ENCODE measurements around the gene DCUN1D2.

DCUN1D2 gene

DNA sequence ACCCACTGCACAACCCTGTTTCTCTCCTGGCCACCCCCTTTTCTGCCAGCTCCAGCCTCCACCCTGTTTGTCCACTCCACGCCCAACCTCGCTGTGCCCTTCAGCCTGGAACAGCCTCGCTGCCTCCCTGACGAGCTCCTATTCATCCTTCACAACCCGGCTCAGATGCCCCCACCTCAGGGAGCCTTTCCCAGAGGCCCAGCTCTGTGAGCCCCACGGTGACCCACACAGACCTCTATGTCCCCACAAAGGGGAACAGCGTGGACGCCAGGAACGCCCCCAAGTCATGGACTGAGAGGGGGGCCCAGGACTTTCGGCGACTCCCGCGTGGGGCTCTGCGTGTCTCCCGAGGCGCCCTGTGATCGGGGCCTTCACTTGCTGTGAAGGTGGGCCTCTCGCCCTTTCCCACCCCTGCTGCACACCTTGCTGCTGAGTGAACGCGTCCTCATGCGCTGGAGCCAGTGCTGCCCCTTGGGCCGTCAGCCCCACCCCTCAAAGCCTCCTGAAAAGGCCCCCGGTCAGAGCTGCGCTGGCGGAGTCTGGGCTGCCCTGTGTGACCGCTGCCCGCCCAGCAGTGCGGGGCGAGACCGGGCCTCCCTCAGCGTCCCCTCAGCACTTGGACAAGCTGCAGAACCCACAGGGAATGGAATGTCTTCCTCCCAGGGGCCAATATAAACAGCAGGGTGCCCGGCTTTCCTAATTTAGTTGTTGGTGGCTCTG is 77.2 kb downstream of the DCUN1D2 start:
- TF ChIP-seq, protein P1, sequence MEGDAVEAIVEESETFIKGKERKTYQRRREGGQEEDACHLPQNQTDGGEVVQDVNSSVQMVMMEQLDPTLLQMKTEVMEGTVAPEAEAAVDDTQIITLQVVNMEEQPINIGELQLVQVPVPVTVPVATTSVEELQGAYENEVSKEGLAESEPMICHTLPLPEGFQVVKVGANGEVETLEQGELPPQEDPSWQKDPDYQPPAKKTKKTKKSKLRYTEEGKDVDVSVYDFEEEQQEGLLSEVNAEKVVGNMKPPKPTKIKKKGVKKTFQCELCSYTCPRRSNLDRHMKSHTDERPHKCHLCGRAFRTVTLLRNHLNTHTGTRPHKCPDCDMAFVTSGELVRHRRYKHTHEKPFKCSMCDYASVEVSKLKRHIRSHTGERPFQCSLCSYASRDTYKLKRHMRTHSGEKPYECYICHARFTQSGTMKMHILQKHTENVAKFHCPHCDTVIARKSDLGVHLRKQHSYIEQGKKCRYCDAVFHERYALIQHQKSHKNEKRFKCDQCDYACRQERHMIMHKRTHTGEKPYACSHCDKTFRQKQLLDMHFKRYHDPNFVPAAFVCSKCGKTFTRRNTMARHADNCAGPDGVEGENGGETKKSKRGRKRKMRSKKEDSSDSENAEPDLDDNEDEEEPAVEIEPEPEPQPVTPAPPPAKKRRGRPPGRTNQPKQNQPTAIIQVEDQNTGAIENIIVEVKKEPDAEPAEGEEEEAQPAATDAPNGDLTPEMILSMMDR (IDR thresholded peaks at IDR 0.05; ENCODE audit: borderline replicate concordance, insufficient read depth, low read depth, low read length): no peak
- no peak overlapping the region for H3K4me3 ChIP-seq (ENCODE audit: low read depth, low read length)

DNA sequence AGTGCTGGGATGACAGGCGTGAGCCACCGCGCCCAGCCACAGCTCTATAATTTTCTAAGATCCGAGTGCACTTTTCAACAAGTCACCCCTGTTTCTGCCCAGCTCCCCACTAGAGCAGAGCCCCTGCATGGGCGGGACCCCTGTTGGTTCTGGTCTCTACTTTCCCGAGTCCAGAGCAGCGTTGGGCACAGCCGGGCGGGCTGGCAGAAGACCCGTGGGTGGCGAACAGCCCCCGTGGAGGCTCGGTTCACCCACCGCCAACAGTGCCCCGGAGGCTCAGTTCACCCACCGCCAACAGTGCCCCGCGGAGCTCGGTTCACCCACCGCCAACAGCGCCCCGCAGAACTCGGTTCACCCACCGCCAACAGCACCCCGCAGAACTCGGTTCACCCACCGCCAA is 78.1 kb downstream of the DCUN1D2 start:
- H3K4me3 ChIP-seq (ENCODE audit: low read depth, low read length): no peak overlapping the region
- TF ChIP-seq, protein P1 (IDR thresholded peaks at IDR 0.05; ENCODE audit: borderline replicate concordance, insufficient read depth, low read depth, low read length): no peak

DNA sequence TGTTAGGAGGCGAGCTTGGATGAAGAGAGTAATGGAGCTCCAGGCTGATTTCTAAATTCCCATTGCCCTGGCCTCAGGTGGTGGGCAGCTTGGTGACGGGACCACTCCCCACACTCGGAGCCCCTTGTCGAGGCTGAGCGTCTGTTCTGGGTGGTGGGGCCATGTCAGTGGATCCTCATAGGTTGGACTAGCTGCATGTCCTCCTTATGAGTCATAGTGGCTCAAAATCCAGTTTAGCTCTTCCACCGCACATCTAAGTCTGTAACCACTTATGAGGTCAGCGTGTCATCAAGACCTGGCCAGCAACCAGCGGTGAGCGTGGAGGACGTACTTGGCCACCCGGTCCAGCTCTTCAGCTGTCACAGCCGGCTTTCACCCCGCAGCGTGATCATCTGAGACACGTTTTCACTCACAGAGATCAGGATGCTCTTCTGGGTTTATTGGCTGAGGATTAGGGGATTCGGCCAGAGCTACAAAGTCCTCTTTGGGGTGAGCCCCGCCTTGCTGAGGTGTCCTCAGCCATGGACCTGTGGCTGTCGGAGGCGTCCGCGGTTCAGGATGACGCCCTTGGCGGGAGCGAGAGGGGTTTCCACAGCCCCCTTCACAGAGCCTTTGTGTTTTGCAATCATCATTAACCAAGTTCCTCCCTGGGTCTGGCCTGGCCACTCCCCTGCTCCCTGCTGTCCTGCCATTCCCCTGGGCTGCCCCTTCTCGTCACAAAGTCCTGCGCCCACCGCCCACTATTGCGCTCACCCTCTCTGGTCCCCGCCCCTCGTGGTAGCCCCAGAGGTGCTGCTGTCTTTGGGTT is 79.1 kb downstream of the DCUN1D2 start:
- TF ChIP-seq, protein P1 (IDR thresholded peaks at IDR 0.05; ENCODE audit: borderline replicate concordance, insufficient read depth, low read depth, low read length): no peak
- H3K4me3 ChIP-seq (ENCODE audit: low read depth, low read length): no peak overlapping the region

DNA sequence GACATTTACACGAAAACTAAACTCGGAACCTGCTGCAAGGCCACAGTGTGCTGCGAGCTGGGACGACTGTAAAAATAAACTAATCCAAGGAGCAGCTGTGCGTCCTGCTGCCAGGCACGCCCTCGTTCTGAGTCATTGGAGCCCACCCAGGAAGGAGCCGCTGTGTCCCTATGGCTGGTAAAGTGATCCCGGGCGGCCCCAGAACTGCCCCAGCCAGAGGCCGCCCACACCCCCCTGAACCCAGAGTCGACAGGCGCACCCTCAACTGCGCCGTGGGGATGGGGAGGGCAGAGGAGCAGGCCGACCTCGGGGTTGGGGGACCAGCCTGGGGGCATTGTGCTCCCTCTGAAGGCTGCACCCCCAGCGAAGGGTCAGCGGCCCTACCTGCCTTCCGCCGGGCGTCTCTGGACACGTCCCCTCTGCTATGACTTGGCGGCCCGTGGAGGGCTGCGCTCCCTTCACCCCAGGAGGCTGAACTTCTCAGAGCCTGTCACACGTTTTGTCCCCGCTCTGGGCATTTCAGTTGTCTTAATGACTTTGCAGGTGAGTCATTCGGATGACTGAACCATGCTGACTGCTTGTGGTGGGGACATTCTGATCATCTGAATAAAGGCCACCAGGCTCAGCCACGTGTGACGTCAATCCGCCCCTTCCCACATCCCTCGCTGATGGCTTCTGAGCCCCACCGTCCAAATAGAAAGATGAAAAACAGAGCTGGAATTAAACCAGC is 79.9 kb downstream of the DCUN1D2 start:
- TF ChIP-seq, protein P1 (IDR thresholded peaks at IDR 0.05; ENCODE audit: borderline replicate concordance, insufficient read depth, low read depth, low read length): no peak
- no peak overlapping the region for H3K4me3 ChIP-seq (ENCODE audit: low read depth, low read length)

DNA sequence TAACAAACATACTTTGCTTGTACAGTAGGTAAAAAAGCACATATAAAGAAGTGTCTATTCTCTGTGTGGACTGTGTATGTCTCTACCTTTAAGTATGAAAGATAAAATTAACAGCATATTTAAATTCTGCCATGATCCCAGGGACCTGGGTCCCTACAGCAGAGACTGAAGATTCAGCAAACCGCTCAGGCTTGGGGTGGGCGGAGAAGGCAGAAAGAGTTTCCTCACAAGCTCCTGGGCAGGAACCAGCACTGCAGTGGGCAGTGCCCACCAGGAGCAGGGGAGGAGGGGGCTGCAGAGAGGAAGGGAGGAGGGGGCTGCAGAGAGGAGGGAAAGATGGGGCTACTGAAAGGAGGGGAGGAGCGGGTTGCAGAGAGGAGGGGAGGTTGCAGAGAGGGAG is 81.9 kb downstream of the DCUN1D2 start:
- no peak overlapping the region for H3K4me3 ChIP-seq (ENCODE audit: low read depth, low read length)
- TF ChIP-seq, protein P1 (IDR thresholded peaks at IDR 0.05; ENCODE audit: borderline replicate concordance, insufficient read depth, low read depth, low read length): no peak

DNA sequence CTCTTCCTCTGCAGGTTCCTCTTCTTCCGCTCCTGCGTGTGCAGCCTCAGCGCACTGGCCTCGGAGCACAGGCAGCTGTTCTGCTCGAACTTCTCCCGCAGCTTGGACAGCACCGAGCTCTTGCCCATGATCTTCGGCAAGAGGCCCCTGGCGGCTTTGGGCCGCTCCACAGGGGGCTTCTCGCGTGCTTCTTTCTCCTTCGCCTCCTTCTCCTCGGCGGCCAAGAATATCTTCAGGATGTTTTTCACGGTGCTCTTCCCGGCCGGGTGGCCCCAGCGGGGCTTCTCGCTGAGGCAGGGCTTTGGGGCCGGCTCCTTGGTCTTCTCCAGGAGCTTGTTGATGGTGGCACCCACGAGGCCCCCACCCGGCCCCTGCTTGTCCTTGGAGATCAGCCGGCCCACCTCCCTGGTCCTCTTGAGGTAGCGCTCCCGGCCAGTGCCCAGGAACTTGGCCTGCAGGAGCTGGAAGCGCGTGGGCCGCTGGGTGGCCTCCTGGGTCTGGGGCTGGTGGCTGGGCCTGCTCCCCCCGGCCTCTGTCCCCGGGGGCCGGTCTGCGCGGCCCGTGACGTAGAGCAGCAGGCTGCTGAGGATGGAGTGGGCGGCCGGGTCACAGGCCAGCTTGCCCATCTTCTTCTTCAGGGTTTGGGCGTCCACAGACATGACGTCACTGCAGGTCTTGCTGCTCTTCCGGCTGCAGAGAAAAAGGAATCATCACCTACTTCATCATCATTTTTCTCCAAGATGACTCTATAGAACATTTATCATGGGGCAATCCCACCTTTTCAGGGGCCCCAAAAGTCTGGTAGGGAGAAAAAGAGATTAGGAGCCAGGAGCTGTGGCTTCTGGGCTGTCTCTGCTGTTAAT is 82.7 kb downstream of the DCUN1D2 start:
- TF ChIP-seq, protein P1 (IDR thresholded peaks at IDR 0.05; ENCODE audit: borderline replicate concordance, insufficient read depth, low read depth, low read length): no peak

More for the DNA sequence above, 82.7 kb downstream of the DCUN1D2 start:
- H3K4me3 ChIP-seq (ENCODE audit: low read depth, low read length): no peak overlapping the region
